ENCODE results near the gene NOCT.

GRCh38 chr4:139084804-139085093 lies 69.2 kb downstream of the NOCT start:
- no peak for TF ChIP-seq CTCF (IDR thresholded peaks at IDR 0.05; ENCODE audit: poor library complexity)
- TF ChIP-seq EZH2 (IDR thresholded peaks at IDR 0.05; ENCODE audit: borderline replicate concordance) = no peak

Data from hepatocyte (in vitro differentiated cells).